ENCODE measurements around the gene SLC2A4.
A peak's percentile ranks its signal among the peaks of the same experiment; 100 is the strongest.

The SLC2A4 gene

DNA sequence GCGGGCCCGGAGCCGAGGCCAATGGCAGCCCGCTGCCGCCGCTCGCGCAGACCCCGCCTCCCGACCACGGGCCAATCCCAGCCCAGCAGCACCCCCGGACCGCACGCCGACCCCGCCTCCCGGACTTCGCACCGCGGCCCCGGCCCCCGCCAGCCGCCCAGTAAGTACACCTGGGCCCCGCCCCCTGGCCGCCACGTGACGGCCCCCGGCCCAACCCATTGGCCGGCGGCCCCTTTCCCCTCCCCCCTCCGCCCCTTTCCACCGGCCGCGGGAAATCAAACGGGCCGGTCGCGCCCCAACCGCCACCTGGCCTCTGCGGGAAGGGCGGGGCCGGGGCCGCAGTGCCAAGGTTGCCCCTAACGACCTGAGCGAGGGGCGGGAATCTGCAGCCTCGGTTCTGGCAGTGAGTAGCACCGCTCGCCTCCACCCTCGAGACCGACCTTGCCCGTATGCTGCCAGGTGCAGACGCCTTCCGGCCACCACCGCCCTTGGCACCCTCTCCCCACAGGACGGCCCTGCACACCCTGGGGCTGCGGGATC lies 13.2 kb downstream of the SLC2A4 start, which contains the start of gene YBX2:
YBX2 (minus strand) TSS at position 26 of the 540 bp plus-strand sequence. CDS start 139 bp downstream, outside the sequence.
- H3K4me3 ChIP-seq (ENCODE audit: low read depth, low read length) = no peak within 1 kb of the TSS
- TF ChIP-seq, protein P1, sequence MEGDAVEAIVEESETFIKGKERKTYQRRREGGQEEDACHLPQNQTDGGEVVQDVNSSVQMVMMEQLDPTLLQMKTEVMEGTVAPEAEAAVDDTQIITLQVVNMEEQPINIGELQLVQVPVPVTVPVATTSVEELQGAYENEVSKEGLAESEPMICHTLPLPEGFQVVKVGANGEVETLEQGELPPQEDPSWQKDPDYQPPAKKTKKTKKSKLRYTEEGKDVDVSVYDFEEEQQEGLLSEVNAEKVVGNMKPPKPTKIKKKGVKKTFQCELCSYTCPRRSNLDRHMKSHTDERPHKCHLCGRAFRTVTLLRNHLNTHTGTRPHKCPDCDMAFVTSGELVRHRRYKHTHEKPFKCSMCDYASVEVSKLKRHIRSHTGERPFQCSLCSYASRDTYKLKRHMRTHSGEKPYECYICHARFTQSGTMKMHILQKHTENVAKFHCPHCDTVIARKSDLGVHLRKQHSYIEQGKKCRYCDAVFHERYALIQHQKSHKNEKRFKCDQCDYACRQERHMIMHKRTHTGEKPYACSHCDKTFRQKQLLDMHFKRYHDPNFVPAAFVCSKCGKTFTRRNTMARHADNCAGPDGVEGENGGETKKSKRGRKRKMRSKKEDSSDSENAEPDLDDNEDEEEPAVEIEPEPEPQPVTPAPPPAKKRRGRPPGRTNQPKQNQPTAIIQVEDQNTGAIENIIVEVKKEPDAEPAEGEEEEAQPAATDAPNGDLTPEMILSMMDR (IDR thresholded peaks at IDR 0.05; ENCODE audit: low read depth, low read length) = no peak

DNA sequence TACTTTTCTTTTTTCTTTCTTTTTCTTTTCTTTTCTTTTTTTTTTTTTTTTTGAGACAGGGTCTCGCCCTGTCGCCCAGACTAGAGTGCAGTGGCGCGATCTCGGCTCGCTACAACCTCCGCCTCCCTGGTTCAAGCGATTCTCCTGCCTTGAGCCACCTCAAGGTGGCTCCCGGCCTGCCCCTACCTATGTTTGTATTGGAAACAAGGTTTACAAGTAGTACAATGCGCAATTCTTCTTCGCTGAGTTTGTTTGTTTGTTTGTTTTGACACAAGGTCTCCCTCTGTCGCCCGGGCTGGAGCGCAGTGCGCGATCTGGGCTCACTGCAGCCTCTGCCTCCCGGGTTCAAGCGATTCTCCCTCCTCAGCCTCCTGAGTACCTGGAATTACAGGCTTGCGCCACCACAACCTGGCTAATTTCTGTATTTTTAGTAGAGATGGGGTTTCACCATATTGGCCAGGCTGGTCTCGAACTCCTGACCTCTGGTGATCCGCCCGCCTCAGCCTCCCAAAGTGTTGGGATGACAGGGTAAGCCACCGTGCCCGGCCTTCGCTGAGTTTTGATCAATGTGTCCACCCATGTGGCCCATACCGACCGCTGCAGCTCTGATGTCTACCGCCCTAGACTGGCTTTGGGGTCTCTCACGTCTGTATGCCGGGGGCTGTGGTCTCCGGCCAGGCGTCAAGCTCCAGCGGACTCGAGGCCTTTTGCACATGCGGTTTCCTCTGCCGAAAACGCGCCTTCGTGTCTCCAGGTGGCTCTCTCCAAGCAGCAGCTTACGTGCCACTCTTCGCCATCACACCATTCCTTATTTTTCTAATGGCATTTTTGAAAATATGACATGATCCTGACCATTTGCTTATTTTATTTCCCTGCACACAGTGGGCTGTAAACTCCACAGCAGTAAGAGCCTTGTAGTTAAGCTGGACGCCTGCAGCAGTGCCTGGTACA lies 14.0 kb downstream of the SLC2A4 start:
- no peak overlapping the region for H3K4me3 ChIP-seq (ENCODE audit: low read depth, low read length)
- TF ChIP-seq, protein P1 (IDR thresholded peaks at IDR 0.05; ENCODE audit: low read depth, low read length) = no peak

- TF ChIP-seq, protein P1 (IDR thresholded peaks at IDR 0.05; ENCODE audit: low read depth, low read length) = peak; percentile 89
- H3K4me3 ChIP-seq (ENCODE audit: low read depth, low read length) = no peak overlapping the region
Measured at GRCh38 chr17:7296189-7296861, 14.8 kb downstream of the SLC2A4 start.

DNA sequence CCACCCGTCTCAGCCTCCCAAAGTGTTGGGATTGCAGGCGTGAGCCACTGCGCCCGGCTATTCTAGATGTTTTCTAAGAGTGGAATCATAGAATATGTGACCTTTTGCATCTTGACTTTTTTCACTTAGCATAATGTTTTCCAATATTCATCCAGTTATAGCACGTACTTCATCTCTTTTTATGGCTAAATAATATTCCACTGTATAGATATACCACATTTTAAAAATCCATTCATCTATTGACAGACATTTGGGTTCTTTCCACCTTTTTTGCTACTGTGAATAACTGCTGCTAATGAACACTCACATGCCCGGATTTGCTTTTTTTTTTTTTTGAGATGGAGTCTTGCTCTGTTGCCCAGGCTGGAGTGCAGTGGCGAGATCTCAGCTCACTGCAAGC lies 22.7 kb downstream of the SLC2A4 start:
- H3K4me3 ChIP-seq (ENCODE audit: low read depth, low read length) = no peak overlapping the region
- TF ChIP-seq, protein P1 (IDR thresholded peaks at IDR 0.05; ENCODE audit: low read depth, low read length) = no peak

GRCh38 chr17:7306911-7307685 lies 25.6 kb downstream of the SLC2A4 start, which contains the start of gene EIF5A:
Gene EIF5A (plus strand): TSS chr17:7307628. CDS start chr17:7309636, 2,008 bp downstream.
- H3K4me3 ChIP-seq (ENCODE audit: low read depth, low read length) = peak within 1 kb of the TSS; percentile 98
- TF ChIP-seq, protein P1 (IDR thresholded peaks at IDR 0.05; ENCODE audit: low read depth, low read length) = no peak

GRCh38 chr17:7307686-7308624 lies 26.4 kb downstream of the SLC2A4 start:
- TF ChIP-seq, protein P1 (IDR thresholded peaks at IDR 0.05; ENCODE audit: low read depth, low read length) = no peak
- peak overlapping the region; percentile 98 for H3K4me3 ChIP-seq (ENCODE audit: low read depth, low read length)

Data from WI38 (cell line).